ENCODE data around the gene EVX2. TPM values are rescaled to one million over a fixed set of nuclear protein-coding genes. Genes with fewer than 3 reads are reported as not detected.

The EVX2 gene
- polyA plus RNA-seq, 1 experiment: not detected

DNA sequence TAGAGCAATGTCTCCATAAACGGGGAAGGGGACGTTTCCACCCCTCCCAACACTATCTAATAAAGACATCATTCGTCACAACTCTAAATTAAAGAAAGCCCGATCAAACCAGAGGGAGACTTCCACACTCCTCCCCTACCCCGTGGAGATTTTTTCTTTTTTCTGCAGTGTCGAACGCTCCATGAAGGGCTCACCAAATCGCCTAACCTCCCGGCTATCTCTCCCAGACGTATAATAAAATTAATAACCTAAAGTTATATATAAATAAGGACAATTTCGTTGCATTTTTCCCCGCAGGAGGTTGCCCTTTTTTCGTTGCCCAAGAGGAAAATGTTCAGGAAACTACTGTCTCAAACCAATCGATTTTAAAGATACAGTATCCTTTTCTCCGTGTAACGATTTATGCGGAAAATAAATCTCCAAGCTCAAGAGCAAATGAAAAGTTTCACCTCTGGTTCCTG, 2.4 kb downstream of the EVX2 start:
- Histone ChIP-seq H3K9me3 (ENCODE audit: control insufficient read depth, insufficient read depth, low read length) (peaks cover 31% of the 10 kb centered on the region), H3K4me3 (ENCODE audit: low read depth, low read length) (no peak overlapping the region), H3K27me3 (ENCODE audit: control insufficient read depth, insufficient read depth, low read length) (peaks cover 89% of the 10 kb centered on the region), H3K27ac (ENCODE audit: low read depth, low read length) (no peak overlapping the region)
- CTCF ChIA-PET: interaction anchor here (0.6 to 3.2 kb wide), 2 partner anchors 10 to 392 kb away, joined by 4 to 22 read pairs; no protein-coding TSS in a partner anchor
- POLR2A ChIA-PET: no interaction called here
- TF ChIP-seq, protein P1, sequence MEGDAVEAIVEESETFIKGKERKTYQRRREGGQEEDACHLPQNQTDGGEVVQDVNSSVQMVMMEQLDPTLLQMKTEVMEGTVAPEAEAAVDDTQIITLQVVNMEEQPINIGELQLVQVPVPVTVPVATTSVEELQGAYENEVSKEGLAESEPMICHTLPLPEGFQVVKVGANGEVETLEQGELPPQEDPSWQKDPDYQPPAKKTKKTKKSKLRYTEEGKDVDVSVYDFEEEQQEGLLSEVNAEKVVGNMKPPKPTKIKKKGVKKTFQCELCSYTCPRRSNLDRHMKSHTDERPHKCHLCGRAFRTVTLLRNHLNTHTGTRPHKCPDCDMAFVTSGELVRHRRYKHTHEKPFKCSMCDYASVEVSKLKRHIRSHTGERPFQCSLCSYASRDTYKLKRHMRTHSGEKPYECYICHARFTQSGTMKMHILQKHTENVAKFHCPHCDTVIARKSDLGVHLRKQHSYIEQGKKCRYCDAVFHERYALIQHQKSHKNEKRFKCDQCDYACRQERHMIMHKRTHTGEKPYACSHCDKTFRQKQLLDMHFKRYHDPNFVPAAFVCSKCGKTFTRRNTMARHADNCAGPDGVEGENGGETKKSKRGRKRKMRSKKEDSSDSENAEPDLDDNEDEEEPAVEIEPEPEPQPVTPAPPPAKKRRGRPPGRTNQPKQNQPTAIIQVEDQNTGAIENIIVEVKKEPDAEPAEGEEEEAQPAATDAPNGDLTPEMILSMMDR (IDR thresholded peaks at IDR 0.05; ENCODE audit: low read depth, low read length): no peak
- DNase-seq (ENCODE audit: low read depth, low spot score): no peak

DNA sequence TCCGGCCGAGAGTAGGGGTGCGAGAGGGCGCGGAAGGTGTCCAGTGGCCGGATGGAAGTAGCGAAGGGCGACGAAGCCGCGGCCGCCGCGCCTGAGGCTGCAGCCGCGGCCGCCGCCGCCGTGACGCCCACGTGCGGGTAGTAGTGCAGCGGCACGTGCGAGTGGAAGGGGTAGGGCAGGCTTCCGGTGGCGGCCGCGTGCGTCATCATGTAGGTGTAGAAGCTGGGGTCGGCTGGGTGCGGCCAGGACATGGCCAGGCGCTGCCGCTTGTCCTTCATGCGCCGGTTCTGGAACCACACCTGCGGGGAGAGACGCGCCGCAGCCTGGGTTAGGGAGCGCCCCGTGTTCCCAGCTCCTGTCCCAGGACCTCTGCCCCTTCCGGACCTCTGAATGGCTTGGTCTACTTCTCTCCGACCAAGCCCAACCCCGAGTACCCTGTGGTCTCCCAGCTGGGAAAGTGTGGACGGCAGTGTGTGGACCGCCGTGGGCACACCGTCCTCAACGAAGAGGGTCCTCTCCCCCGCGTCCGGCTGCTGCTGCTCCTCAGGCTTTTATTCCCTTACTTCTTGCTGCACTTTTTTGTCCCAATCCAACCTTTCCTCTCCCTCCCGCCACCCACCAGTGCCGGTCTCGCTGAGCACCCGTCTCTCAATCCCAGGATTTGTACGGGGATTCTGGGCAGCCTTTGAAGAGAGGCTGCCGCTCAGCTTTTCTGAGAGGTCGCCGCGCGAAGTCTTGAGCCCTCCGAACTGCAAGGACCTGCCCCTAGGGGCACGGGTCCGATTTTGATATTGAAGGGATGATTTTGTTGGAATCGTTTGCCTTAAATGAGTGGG, 3.0 kb downstream of the EVX2 start:
- CTCF ChIA-PET: interaction anchor here (0.5 to 3.2 kb wide), 3 partner anchors 10 to 392 kb away, joined by 4 to 22 read pairs (median 4); no protein-coding TSS in a partner anchor
- no peak for DNase-seq (ENCODE audit: low read depth, low spot score)

DNA sequence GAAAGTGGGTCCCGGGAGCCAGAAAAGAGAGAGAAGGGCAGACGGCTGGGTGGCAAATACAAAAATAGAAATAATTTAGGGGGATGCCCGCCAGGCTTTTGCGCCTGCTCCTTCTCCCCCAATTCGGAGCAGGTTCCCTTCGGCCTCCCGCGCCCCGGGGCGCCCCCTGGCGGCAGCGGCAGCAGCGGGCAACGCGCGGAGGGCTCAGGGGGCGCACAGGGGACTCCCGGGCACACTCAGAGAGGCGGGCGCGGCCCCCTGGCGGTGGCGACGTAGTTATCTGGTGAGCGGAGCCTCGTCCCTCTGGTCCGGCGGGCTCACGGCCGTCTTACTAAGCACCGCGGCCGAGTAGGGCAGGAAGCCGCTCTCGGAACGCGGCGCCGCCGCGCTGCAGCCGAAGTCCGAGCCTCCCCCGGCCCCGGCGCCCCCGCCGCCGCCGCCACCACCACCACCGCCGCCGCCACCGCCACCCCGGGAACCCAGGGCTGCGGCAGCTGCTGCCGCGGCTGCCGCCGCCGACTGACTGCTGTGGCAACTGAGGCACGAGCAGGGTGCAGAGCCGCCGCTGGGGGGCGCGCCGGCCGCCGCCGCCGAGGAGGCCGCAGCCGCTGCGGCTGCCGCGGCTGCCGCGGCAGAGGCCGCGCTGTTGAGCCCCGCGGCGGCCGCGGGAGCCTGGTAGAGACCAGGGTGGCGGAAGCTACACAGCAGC, 3.8 kb downstream of the EVX2 start:
- ChIA-PET CTCF (interaction anchor here (0.5 to 3.2 kb wide), 5 partner anchors 51 to 391 kb away, joined by 3 to 22 read pairs (median 4); no protein-coding TSS in a partner anchor), POLR2A (no interaction called here)
- no peak for DNase-seq (ENCODE audit: low read depth, low spot score)
- Histone ChIP-seq H3K27me3 (ENCODE audit: control insufficient read depth, insufficient read depth, low read length) (peaks cover 89% of the 10 kb centered on the region), H3K4me3 (ENCODE audit: low read depth, low read length) (no peak overlapping the region), H3K27ac (ENCODE audit: low read depth, low read length) (no peak overlapping the region), H3K9me3 (ENCODE audit: control insufficient read depth, insufficient read depth, low read length) (peaks cover 31% of the 10 kb centered on the region)
- TF ChIP-seq, protein P1 (IDR thresholded peaks at IDR 0.05; ENCODE audit: low read depth, low read length): peak; percentile 56

More for the DNA sequence above, 3.0 kb downstream of the EVX2 start:
- Histone ChIP-seq H3K4me3 (ENCODE audit: low read depth, low read length) (no peak overlapping the region), H3K9me3 (ENCODE audit: control insufficient read depth, insufficient read depth, low read length) (peaks cover 31% of the 10 kb centered on the region), H3K27me3 (ENCODE audit: control insufficient read depth, insufficient read depth, low read length) (peaks cover 89% of the 10 kb centered on the region), H3K27ac (ENCODE audit: low read depth, low read length) (no peak overlapping the region)
- POLR2A ChIA-PET: no interaction called here
- TF ChIP-seq, protein P1 (IDR thresholded peaks at IDR 0.05; ENCODE audit: low read depth, low read length): no peak

DNA sequence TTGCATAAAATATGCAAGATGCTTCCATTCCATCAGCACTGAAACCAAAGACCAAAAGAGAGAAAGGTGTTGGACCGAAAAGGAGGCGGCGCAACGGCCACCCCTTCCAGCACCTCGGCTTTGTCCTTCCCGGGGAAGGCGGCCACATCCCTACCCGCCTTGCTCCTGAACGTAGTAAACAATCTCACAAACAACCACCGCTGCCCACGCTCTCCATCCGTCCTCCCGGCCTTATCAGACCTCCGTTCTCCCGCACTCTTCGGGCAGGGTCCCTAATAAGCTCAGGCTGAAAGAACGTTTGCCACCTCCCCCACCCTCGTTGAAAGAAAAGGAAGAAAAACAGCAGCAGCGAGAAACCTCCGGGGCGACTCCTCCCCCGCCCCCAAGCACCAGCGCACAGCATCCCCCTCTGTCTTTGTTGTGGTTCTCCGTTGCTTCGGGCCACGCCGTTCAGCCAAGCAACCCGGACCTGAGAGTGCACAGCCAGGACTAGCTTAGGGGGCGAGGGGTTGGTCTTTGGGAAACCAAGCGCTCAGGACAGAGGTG, 4.4 kb downstream of the EVX2 start:
- Histone ChIP-seq H3K27ac (ENCODE audit: low read depth, low read length) (no peak overlapping the region), H3K27me3 (ENCODE audit: control insufficient read depth, insufficient read depth, low read length) (peaks cover 89% of the 10 kb centered on the region), H3K4me3 (ENCODE audit: low read depth, low read length) (no peak overlapping the region), H3K9me3 (ENCODE audit: control insufficient read depth, insufficient read depth, low read length) (peaks cover 28% of the 10 kb centered on the region)
- TF ChIP-seq, protein P1 (IDR thresholded peaks at IDR 0.05; ENCODE audit: low read depth, low read length): no peak
- no peak for DNase-seq (ENCODE audit: low read depth, low spot score)
- ChIA-PET CTCF (interaction anchor here (0.7 to 3.2 kb wide), 4 partner anchors 51 to 390 kb away, joined by 3 to 22 read pairs (median 4); no protein-coding TSS in a partner anchor), POLR2A (no interaction called here)
